ENCODE results near the gene KRT34.

Gene KRT34

GRCh38 chr17:41420134-41420533, 38.0 kb upstream of the KRT34 start:
- DNase-seq (ENCODE audit: low read depth), result no peak
- TF ChIP-seq, protein P1, sequence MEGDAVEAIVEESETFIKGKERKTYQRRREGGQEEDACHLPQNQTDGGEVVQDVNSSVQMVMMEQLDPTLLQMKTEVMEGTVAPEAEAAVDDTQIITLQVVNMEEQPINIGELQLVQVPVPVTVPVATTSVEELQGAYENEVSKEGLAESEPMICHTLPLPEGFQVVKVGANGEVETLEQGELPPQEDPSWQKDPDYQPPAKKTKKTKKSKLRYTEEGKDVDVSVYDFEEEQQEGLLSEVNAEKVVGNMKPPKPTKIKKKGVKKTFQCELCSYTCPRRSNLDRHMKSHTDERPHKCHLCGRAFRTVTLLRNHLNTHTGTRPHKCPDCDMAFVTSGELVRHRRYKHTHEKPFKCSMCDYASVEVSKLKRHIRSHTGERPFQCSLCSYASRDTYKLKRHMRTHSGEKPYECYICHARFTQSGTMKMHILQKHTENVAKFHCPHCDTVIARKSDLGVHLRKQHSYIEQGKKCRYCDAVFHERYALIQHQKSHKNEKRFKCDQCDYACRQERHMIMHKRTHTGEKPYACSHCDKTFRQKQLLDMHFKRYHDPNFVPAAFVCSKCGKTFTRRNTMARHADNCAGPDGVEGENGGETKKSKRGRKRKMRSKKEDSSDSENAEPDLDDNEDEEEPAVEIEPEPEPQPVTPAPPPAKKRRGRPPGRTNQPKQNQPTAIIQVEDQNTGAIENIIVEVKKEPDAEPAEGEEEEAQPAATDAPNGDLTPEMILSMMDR (IDR thresholded peaks at IDR 0.05; ENCODE audit: control insufficient read depth, extremely low read depth, insufficient read depth), result no peak
- H3K4me3 ChIP-seq (ENCODE audit: low read depth, low read length), result no peak overlapping the region

DNA sequence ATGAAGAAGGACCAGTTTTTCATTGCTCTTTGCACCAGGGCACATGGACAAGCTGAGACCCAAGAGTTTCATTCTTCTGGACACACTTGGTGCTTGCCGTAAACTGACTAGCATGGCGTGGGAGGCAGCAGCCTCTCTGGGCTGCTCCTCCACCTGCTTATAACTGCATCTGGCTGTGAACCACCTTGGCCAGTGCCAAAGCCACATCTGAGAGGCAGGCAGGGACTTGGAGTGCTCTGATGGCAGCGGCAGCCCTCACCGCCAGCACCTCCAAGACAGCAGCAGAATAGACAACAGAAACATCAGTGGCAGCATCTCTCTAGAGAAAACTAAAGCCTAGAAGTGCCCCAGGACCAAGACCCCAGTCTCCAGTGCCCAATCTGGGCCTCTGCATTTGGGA, 37.6 kb upstream of the KRT34 start:
- TF ChIP-seq, protein P1 (IDR thresholded peaks at IDR 0.05; ENCODE audit: control insufficient read depth, extremely low read depth, insufficient read depth), result no peak
- DNase-seq (ENCODE audit: low read depth), result no peak
- H3K4me3 ChIP-seq (ENCODE audit: low read depth, low read length), result no peak overlapping the region

DNA sequence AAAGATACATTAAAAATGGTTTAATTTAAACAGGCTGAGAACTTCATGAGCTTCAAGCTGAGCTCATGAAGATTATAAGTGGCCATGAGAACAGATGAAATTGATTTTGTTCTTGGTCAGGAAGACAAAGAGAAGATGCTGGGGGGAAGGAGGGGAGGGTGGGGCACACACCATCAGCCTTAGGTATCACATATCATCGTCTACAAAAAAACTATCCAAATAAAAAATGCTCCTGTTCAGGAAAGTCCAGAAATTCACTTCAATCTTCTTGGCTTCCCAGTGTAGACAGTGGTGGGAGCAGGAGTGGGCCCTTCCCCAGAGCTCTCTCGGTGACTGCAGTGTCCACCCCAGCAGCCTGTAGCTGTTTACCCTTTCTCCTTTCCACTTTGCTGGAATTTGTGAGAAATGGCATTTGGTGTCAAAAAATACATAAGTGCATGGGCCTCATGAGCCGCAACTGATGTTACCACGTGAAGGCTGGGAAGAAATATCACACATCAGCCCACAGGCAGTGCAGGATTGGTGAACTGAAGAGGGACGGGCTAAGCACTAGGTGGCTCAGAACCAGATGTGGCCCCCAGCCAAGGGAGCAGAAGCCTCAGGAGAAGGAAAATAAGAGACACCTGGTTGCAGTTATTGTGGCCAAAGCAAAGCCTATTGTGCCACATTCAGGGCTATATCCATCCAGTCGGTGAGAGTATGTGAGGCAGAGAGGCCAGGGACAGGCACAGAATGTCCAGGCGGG, 36.2 kb upstream of the KRT34 start:
- TF ChIP-seq, protein P1 (IDR thresholded peaks at IDR 0.05; ENCODE audit: control insufficient read depth, extremely low read depth, insufficient read depth), result no peak
- DNase-seq (ENCODE audit: low read depth), result no peak
- no peak overlapping the region for H3K4me3 ChIP-seq (ENCODE audit: low read depth, low read length)

DNA sequence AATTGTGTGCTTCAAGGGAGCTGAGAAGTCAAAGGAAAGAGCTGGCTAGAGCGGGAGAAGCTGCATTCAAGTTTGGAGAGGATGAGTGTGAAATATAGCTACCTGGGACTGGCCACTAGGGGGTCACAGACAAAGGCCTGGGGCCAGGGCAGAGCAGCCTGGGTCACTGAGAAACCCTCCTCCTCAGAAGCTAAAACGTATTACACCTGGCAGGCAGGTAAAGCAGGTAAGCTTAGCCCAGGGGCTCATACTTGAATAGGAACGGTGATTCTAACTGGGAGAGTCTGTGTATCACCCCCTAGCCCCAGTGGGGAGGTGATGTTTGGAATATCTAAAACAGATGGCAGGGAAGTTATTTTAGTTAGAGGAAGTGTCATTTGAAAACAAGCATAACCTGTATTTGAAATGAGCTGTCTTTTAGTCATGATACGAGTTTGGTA, 35.5 kb upstream of the KRT34 start:
- TF ChIP-seq, protein P1 (IDR thresholded peaks at IDR 0.05; ENCODE audit: control insufficient read depth, extremely low read depth, insufficient read depth), result peak; percentile 60
- DNase-seq (ENCODE audit: low read depth), result peak; percentile 15
- no peak overlapping the region for H3K4me3 ChIP-seq (ENCODE audit: low read depth, low read length)

GRCh38 chr17:41417127-41417526, 35.0 kb upstream of the KRT34 start:
- DNase-seq (ENCODE audit: low read depth), result no peak
- TF ChIP-seq, protein P1 (IDR thresholded peaks at IDR 0.05; ENCODE audit: control insufficient read depth, extremely low read depth, insufficient read depth), result no peak
- H3K4me3 ChIP-seq (ENCODE audit: low read depth, low read length), result no peak overlapping the region

GRCh38 chr17:41416479-41416878, 34.4 kb upstream of the KRT34 start:
- no peak for DNase-seq (ENCODE audit: low read depth)
- TF ChIP-seq, protein P1 (IDR thresholded peaks at IDR 0.05; ENCODE audit: control insufficient read depth, extremely low read depth, insufficient read depth), result no peak
- no peak overlapping the region for H3K4me3 ChIP-seq (ENCODE audit: low read depth, low read length)

DNA sequence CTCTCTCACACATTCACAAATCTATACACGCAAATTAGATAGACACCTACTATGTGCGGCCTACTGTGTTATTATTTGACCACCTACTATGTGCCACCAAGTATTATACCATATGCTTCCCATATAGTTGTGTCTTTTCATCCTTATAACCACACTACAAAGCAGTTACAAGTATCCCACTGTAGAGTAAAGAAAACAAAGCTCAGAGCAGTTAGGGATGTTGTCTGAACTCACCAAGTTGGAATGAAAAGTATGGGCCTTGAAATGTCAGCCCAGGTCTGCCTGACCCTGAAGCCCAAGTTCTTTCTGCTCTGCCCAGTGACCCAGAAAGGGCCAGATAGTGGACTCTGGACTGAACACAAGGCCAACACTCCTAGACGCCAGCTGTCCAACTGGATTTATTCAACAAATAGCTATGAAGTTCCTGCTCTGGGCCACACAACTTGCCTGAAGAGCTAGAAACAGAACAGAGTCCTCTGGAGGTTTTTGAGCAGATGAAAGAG, 33.8 kb upstream of the KRT34 start:
- no peak overlapping the region for H3K4me3 ChIP-seq (ENCODE audit: low read depth, low read length)
- TF ChIP-seq, protein P1 (IDR thresholded peaks at IDR 0.05; ENCODE audit: control insufficient read depth, extremely low read depth, insufficient read depth), result no peak
- DNase-seq (ENCODE audit: low read depth), result no peak

Data from LNCaP clone FGC (cell line).